ENCODE results near the gene SLC28A2.

DNA sequence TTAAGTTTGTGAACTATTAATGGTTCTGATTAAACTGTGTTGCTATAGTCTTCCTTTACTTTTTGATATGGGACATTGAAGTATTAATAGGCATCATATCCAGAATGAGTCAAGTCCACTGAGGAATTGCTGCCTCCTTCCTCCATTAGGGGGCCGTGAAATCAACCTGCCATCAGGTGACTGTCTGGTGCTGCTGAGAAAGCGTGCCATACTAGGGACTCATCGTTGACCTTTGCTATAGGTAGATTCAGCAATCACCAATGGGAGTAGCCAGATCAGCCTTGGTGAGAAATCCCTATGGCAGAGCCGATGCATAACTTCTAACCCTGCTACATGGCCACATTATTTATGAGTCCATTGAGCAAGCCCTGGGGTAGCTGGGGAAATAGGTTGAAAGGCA, 30.1 kb upstream of the SLC28A2 start:
- TF ChIP-seq, protein P1, sequence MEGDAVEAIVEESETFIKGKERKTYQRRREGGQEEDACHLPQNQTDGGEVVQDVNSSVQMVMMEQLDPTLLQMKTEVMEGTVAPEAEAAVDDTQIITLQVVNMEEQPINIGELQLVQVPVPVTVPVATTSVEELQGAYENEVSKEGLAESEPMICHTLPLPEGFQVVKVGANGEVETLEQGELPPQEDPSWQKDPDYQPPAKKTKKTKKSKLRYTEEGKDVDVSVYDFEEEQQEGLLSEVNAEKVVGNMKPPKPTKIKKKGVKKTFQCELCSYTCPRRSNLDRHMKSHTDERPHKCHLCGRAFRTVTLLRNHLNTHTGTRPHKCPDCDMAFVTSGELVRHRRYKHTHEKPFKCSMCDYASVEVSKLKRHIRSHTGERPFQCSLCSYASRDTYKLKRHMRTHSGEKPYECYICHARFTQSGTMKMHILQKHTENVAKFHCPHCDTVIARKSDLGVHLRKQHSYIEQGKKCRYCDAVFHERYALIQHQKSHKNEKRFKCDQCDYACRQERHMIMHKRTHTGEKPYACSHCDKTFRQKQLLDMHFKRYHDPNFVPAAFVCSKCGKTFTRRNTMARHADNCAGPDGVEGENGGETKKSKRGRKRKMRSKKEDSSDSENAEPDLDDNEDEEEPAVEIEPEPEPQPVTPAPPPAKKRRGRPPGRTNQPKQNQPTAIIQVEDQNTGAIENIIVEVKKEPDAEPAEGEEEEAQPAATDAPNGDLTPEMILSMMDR (IDR thresholded peaks at IDR 0.05; ENCODE audit: low read depth, low read length, poor library complexity, severe bottlenecking), result no peak
- no peak for TF ChIP-seq EZH2phosphoT487 (IDR thresholded peaks at IDR 0.05; ENCODE audit: borderline replicate concordance, low read length)
